IPS-NIHi7 (cell line): ENCODE measurements around the gene TPBGL.

ENCODE experiments used
- DNase-seq: peaks from one replicate; pipeline ENCODE4 v3.0.0; 2012; ENCODE audit warnings: mixed read lengths; ENCODE audit errors: extremely low spot score

Gene TPBGL

GRCh38 chr11:75240311-75241035, at the start of gene TPBGL:
TSS of gene TPBGL (plus strand) at chr11:75240774. CDS start at chr11:75241050, 276 bp downstream.
- peak; percentile 59 for DNase-seq

GRCh38 chr11:75191330-75191717, 49.2 kb upstream of the TPBGL start:
- no peak for DNase-seq

GRCh38 chr11:75193271-75193670, 47.3 kb upstream of the TPBGL start:
- no peak for DNase-seq

GRCh38 chr11:75193711-75194110, 46.9 kb upstream of the TPBGL start:
- no peak for DNase-seq

- DNase-seq = no peak
These were observed 46.4 kb upstream of the TPBGL start for GRCh38 chr11:75194147-75194546.

- DNase-seq = no peak
These were observed 45.2 kb upstream of the TPBGL start for GRCh38 chr11:75195167-75195962.

GRCh38 chr11:75196426-75196825, 44.1 kb upstream of the TPBGL start:
- DNase-seq = no peak

GRCh38 chr11:75197512-75198277, 42.9 kb upstream of the TPBGL start:
- DNase-seq = no peak

- DNase-seq = no peak
These were observed 42.1 kb upstream of the TPBGL start for GRCh38 chr11:75198278-75198973.

- DNase-seq = no peak
These were observed 41.1 kb upstream of the TPBGL start for GRCh38 chr11:75199412-75199955.

GRCh38 chr11:75200051-75200450, 40.5 kb upstream of the TPBGL start:
- no peak for DNase-seq

GRCh38 chr11:75200531-75200930, 40.0 kb upstream of the TPBGL start:
- DNase-seq = no peak

GRCh38 chr11:75201771-75202170, 38.8 kb upstream of the TPBGL start:
- DNase-seq = no peak

- no peak for DNase-seq
These were observed 38.4 kb upstream of the TPBGL start for GRCh38 chr11:75202195-75202594.

GRCh38 chr11:75203138-75203537, 37.4 kb upstream of the TPBGL start:
- no peak for DNase-seq

GRCh38 chr11:75203641-75204011, 36.9 kb upstream of the TPBGL start:
- no peak for DNase-seq

GRCh38 chr11:75204012-75204674, 36.4 kb upstream of the TPBGL start:
- no peak for DNase-seq

GRCh38 chr11:75204685-75205563, 35.6 kb upstream of the TPBGL start:
- DNase-seq = peak; percentile 94

GRCh38 chr11:75205564-75206020, 35.0 kb upstream of the TPBGL start:
- no peak for DNase-seq

GRCh38 chr11:75208446-75208845, 32.1 kb upstream of the TPBGL start:
- DNase-seq = no peak
